HCT116 (cell line): ENCODE data around the gene CDK18. TPM values are rescaled to one million over a fixed set of nuclear protein-coding genes. Genes with fewer than 3 reads are reported as not detected.

Experiments
- ATAC-seq: fragments of 200-7000 bp; cut with Tn5 transposase; 2 replicates; pipeline ENCODE4 v1.9.1; 2020; ENCODE audit warnings: mild to moderate bottlenecking, moderate library complexity
- BruUV-seq: library from RNA; stranded (reverse); fragments of 400-500 nt; replicated peaks from 2 replicates; lab custom pipeline; 2021; lab: Mats Ljungman, UMichigan
- CTCF ChIA-PET: fragments of 300-600 bp; sonication (Branson Sonifier 250); formaldehyde crosslinking; loops from one replicate; lab custom pipeline; 2021; ENCODE audit warnings: antibody characterized with exemption; lab: Charles Lee
- POLR2A ChIA-PET: fragments of 300-600, 350-600 bp; sonication (Branson Sonifier 250); formaldehyde crosslinking; loops from one replicate; lab custom pipeline; 2021; ENCODE audit warnings: antibody characterized with exemption; lab: Charles Lee
- RAD21 ChIA-PET, 2 experiments: fragments of 300-600 bp; sonication (Branson Sonifier 250); formaldehyde crosslinking; loops; one replicate each; lab custom pipeline; 2023; ENCODE audit warnings: low total read pairs in 2 of 2; ENCODE audit not compliant: uncharacterized antibody in 2 of 2, unreplicated experiment in 2 of 2, low non-redundant PET in 1 of 2; lab: Charles Lee
- DNase-seq: peaks from one replicate; pipeline ENCODE4 v3.0.0-alpha.2; 2010; ENCODE audit warnings: low read depth, low spot score
- H2AFZ ChIP-seq: fragments of 200-600 bp; shearing (Covaris generic), sonication (generic); 2 replicates; pipeline ENCODE4 v1.6.1; 2017; ENCODE audit warnings: low read depth, mixed run types, mixed read lengths, antibody characterized with exemption, low read length; ENCODE audit not compliant: poor library complexity, severe bottlenecking
- H3K27ac ChIP-seq: 2 replicates; pipeline ENCODE4 v1.5.1; 2012; ENCODE audit warnings: low read depth, low read length
- H3K27me3 ChIP-seq: fragments of 200-600 bp; sonication (generic); 2 replicates; pipeline ENCODE4 v1.6.1; 2016; ENCODE audit warnings: mixed run types, low read length, mixed read lengths; ENCODE audit not compliant: insufficient read depth
- H3K36me3 ChIP-seq, 2 experiments: fragments of 200-500 bp in 1 of 2; fragments of 200-600 bp in 1 of 2; sonication (Bioruptor generic) in 1 of 2; sonication (generic) in 1 of 2; 2 replicates each; pipeline versions ENCODE4 v1.5.1 to v1.6.1; 2014 to 2016; ENCODE audit warnings: low read length in 2 of 2, inconsistent platforms in 1 of 2, mixed read lengths in 1 of 2, mixed run types in 1 of 2; ENCODE audit not compliant: insufficient read depth in 2 of 2, control insufficient read depth in 1 of 2
- H3K4me1 ChIP-seq, 2 experiments: fragments of 200-600 bp in 1 of 2; sonication (generic) in 1 of 2; 2 replicates each; pipeline versions ENCODE4 v1.5.1 to v1.6.1; 2012 to 2017; ENCODE audit warnings: low read length in 2 of 2, inconsistent platforms in 1 of 2, mild to moderate bottlenecking in 1 of 2, mixed read lengths in 1 of 2, mixed run types in 1 of 2, moderate library complexity in 1 of 2; ENCODE audit not compliant: insufficient read depth in 2 of 2, control insufficient read depth in 1 of 2
- H3K4me2 ChIP-seq: fragments of 200-600 bp; sonication (generic); 2 replicates; pipeline ENCODE4 v1.6.1; 2017; ENCODE audit warnings: mixed run types, low read length, mixed read lengths
- H3K4me3 ChIP-seq, 2 experiments: fragments of 200-600 bp in 1 of 2; sonication (generic) in 1 of 2; replicated peaks in 1 of 2; 2 replicates each; pipeline ENCODE4 v1.5.1; 2011 to 2016; ENCODE audit warnings: low read length in 2 of 2, control low read depth in 1 of 2, low read depth in 1 of 2, mild to moderate bottlenecking in 1 of 2, mixed read lengths in 1 of 2, mixed run types in 1 of 2
- H3K79me2 ChIP-seq: fragments of 200-600 bp; sonication (generic); 2 replicates; pipeline ENCODE4 v1.6.1; 2017; ENCODE audit warnings: mild to moderate bottlenecking, mixed run types, low read length, moderate library complexity, mixed read lengths; ENCODE audit not compliant: insufficient read depth
- H3K9ac ChIP-seq: fragments of 200-600 bp; sonication (generic); 2 replicates; pipeline ENCODE4 v1.6.1; 2016; ENCODE audit warnings: low read length, mixed read lengths
- H3K9me2 ChIP-seq: fragments of 200-600 bp; sonication (generic), shearing (Covaris generic); 2 replicates; pipeline ENCODE4 v1.6.1; 2017; ENCODE audit warnings: mixed run types, mild to moderate bottlenecking, moderate library complexity; ENCODE audit not compliant: insufficient read depth
- H3K9me3 ChIP-seq, 2 experiments: fragments of 200-500 bp in 1 of 2; fragments of 200-600 bp in 1 of 2; sonication (Bioruptor generic) in 1 of 2; sonication (generic) in 1 of 2; 2 replicates each; pipeline ENCODE4 v1.6.1; 2014 to 2017; ENCODE audit warnings: low read length in 2 of 2, mixed read lengths in 2 of 2, inconsistent platforms in 1 of 2, low read depth in 1 of 2, mild to moderate bottlenecking in 1 of 2, mixed run types in 1 of 2, moderate library complexity in 1 of 2; ENCODE audit not compliant: control insufficient read depth in 1 of 2, insufficient read depth in 1 of 2
- H4K20me1 ChIP-seq: fragments of 200-600 bp; sonication (generic), shearing (Covaris generic); 2 replicates; pipeline ENCODE4 v1.6.1; 2017; ENCODE audit warnings: mixed run types, mild to moderate bottlenecking, moderate library complexity; ENCODE audit not compliant: insufficient read depth
- CBX3 ChIP-seq: IDR thresholded peaks from 2 replicates; pipeline ENCODE4 v1.6.1; 2012; ENCODE audit warnings: low read depth
- CEBPB ChIP-seq: IDR thresholded peaks from 2 replicates; pipeline ENCODE4 v1.6.1; 2012; ENCODE audit warnings: low read depth
- ELF1 ChIP-seq: IDR thresholded peaks from 2 replicates; pipeline ENCODE4 v1.6.1; 2012; ENCODE audit warnings: low read depth, borderline replicate concordance
- EZH2 ChIP-seq: fragments of 200-600 bp; sonication (generic); IDR thresholded peaks from 2 replicates; pipeline ENCODE4 v1.6.1; 2017; ENCODE audit warnings: antibody characterized with exemption, mixed run types
- FOSL1 ChIP-seq: IDR thresholded peaks from 2 replicates; pipeline ENCODE4 v1.6.1; 2012; ENCODE audit warnings: low read depth
- JUND ChIP-seq: IDR thresholded peaks from 2 replicates; pipeline ENCODE4 v1.6.1; 2012
- SP1 ChIP-seq: IDR thresholded peaks from 2 replicates; pipeline ENCODE4 v1.6.1; 2012; ENCODE audit warnings: low read depth
- ZNF274 ChIP-seq: fragments of 200-500 bp; sonication (Bioruptor generic); IDR thresholded peaks from 2 replicates; pipeline ENCODE4 v1.6.1; 2014; ENCODE audit warnings: mild to moderate bottlenecking, low read depth, low read length, inconsistent platforms
- intact Hi-C: fragments of 100-400 bp; cut with micrococcal nuclease; formaldehyde crosslinking; loops from 2 replicates; pipeline ENCODE4 v1.10.0; 2022
- total RNA-seq: library from RNA; stranded (reverse); gene quantifications from one replicate; pipeline ENCODE4 v1.2.1, GENCODE V29; 2021; ENCODE audit not compliant: unreplicated experiment
- TF ChIP-seq, protein P1 (sequence below): IDR thresholded peaks from 2 replicates; pipeline ENCODE4 v1.6.1; 2012
- TF ChIP-seq, protein P2 (sequence below): IDR thresholded peaks from 2 replicates; pipeline ENCODE4 v1.6.1; 2011; ENCODE audit warnings: mild to moderate bottlenecking, low read length, moderate library complexity; ENCODE audit not compliant: insufficient replicate concordance; ENCODE audit errors: extremely low read depth
- TF ChIP-seq, protein P3 (sequence below), 3 experiments: fragments of 200-600 bp in 1 of 3; sonication (generic) in 1 of 3; IDR thresholded peaks in 2 of 3; conservative IDR thresholded peaks in 1 of 3; 2 replicates each; pipeline ENCODE4 v1.5.1; 2012 to 2017; ENCODE audit warnings: low read depth in 2 of 3, low read length in 2 of 3, antibody characterized with exemption in 1 of 3, borderline replicate concordance in 1 of 3, control low read depth in 1 of 3, mild to moderate bottlenecking in 1 of 3, mixed read lengths in 1 of 3, mixed run types in 1 of 3, moderate library complexity in 1 of 3; ENCODE audit not compliant: insufficient read depth in 1 of 3
- TF ChIP-seq, protein P4 (sequence below): IDR thresholded peaks from 2 replicates; pipeline ENCODE4 v1.6.1; 2012
- TF ChIP-seq, protein P5 (sequence below): IDR thresholded peaks from 2 replicates; pipeline ENCODE4 v1.6.1; 2012; ENCODE audit warnings: low read depth

Gene CDK18
- total RNA-seq, 1 experiment from 2014 or later = 32.0 TPM

DNA sequence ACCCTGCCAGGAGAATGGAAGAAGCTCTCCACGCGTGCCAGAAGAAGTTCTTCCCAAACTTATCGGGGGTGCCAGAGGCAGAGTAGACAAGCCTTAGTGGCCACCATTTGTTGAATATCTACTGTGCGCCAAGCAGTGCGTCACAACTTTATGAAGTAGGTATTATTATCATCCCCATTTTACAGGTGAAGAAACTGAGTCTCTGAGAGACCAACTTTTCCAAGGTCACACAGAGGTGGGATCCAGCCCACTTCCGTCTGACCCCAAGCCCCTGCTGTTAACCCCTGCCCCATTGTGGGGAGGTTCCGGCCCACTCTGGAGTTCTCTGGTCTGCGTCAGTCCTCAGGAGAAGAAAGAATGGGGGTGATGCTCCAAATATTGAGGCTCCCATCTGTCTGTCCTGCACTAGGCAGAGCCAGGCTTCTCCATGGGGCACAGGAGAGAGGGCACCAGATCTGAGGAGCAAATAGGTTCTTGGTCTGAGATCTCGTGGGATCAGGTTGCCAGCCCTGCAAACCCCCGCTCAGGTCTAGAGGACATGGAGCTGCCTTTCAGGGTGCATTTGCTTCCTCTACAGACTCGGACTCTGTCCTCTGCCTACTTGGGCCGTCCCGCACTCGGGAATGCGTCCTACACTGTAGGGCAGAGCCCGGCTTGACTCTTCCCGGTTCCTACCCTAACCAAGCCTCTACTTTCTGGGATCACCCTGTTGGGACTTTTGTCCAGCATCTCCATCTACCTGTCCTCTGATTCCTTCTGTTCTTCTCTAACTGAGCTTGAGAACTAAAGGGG lies 2.1 kb downstream of the CDK18 start (continued):
- TF ChIP-seq EZH2 (no peak), ZNF274 (no peak), JUND (no peak)
- TF ChIP-seq, protein P1, sequence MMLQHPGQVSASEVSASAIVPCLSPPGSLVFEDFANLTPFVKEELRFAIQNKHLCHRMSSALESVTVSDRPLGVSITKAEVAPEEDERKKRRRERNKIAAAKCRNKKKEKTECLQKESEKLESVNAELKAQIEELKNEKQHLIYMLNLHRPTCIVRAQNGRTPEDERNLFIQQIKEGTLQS = no peak

DNA sequence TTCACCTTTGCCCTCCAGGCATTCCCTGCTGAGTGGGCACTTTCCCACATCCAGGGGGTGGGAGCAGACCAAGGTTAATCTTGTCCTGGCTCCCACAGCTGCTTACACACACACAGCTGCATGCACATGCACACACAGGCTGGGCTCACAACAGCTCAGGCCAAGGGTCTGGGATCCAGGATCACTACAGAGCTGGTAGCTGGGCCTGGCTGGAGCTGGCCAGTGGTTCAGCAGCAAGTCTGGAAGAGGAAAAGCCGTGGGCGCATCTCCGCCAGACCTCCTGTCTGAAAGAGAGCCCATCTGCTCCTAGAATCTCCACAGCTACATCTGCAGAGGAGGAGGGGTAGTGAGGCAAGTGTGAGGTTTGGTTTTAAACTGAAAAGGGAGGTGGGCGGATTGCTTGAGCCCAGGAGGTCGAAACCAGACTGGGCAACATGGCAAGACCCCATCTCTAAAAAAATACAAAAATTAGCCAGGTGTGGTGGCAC lies 3.8 kb downstream of the CDK18 start:
- POLR2A ChIA-PET = no interaction called here
- CTCF ChIA-PET = interaction anchor here (1.1 kb wide), 1 partner anchor 14 kb away, joined by 3 read pairs; no protein-coding TSS in a partner anchor
- no peak for TF ChIP-seq SP1
- TF ChIP-seq FOSL1 = no peak
- TF ChIP-seq CBX3 = no peak
- no peak for TF ChIP-seq CEBPB
- TF ChIP-seq ELF1 = no peak
- no peak for TF ChIP-seq ZNF274
- TF ChIP-seq, protein P2, sequence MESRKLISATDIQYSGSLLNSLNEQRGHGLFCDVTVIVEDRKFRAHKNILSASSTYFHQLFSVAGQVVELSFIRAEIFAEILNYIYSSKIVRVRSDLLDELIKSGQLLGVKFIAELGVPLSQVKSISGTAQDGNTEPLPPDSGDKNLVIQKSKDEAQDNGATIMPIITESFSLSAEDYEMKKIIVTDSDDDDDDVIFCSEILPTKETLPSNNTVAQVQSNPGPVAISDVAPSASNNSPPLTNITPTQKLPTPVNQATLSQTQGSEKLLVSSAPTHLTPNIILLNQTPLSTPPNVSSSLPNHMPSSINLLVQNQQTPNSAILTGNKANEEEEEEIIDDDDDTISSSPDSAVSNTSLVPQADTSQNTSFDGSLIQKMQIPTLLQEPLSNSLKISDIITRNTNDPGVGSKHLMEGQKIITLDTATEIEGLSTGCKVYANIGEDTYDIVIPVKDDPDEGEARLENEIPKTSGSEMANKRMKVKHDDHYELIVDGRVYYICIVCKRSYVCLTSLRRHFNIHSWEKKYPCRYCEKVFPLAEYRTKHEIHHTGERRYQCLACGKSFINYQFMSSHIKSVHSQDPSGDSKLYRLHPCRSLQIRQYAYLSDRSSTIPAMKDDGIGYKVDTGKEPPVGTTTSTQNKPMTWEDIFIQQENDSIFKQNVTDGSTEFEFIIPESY = no peak
- TF ChIP-seq, protein P3, sequence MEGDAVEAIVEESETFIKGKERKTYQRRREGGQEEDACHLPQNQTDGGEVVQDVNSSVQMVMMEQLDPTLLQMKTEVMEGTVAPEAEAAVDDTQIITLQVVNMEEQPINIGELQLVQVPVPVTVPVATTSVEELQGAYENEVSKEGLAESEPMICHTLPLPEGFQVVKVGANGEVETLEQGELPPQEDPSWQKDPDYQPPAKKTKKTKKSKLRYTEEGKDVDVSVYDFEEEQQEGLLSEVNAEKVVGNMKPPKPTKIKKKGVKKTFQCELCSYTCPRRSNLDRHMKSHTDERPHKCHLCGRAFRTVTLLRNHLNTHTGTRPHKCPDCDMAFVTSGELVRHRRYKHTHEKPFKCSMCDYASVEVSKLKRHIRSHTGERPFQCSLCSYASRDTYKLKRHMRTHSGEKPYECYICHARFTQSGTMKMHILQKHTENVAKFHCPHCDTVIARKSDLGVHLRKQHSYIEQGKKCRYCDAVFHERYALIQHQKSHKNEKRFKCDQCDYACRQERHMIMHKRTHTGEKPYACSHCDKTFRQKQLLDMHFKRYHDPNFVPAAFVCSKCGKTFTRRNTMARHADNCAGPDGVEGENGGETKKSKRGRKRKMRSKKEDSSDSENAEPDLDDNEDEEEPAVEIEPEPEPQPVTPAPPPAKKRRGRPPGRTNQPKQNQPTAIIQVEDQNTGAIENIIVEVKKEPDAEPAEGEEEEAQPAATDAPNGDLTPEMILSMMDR (IDR thresholded peaks at IDR 0.05 in 2 of 3, conservative IDR thresholded peaks at IDR 0.05 in 1 of 3; ENCODE audit: borderline replicate concordance in 1 of 3, insufficient read depth in 1 of 3, low read depth in 2 of 3, low read length in 2 of 3) = no peak
- TF ChIP-seq, protein P4, sequence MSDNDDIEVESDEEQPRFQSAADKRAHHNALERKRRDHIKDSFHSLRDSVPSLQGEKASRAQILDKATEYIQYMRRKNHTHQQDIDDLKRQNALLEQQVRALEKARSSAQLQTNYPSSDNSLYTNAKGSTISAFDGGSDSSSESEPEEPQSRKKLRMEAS = no peak
- TF ChIP-seq, protein P5, sequence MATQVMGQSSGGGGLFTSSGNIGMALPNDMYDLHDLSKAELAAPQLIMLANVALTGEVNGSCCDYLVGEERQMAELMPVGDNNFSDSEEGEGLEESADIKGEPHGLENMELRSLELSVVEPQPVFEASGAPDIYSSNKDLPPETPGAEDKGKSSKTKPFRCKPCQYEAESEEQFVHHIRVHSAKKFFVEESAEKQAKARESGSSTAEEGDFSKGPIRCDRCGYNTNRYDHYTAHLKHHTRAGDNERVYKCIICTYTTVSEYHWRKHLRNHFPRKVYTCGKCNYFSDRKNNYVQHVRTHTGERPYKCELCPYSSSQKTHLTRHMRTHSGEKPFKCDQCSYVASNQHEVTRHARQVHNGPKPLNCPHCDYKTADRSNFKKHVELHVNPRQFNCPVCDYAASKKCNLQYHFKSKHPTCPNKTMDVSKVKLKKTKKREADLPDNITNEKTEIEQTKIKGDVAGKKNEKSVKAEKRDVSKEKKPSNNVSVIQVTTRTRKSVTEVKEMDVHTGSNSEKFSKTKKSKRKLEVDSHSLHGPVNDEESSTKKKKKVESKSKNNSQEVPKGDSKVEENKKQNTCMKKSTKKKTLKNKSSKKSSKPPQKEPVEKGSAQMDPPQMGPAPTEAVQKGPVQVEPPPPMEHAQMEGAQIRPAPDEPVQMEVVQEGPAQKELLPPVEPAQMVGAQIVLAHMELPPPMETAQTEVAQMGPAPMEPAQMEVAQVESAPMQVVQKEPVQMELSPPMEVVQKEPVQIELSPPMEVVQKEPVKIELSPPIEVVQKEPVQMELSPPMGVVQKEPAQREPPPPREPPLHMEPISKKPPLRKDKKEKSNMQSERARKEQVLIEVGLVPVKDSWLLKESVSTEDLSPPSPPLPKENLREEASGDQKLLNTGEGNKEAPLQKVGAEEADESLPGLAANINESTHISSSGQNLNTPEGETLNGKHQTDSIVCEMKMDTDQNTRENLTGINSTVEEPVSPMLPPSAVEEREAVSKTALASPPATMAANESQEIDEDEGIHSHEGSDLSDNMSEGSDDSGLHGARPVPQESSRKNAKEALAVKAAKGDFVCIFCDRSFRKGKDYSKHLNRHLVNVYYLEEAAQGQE = no peak
- TF ChIP-seq, all 23 proteins: peak for 0

More for the DNA sequence above, 3.8 kb downstream of the CDK18 start:
- H3K4me1 ChIP-seq = peaks cover 15 to 44% of the 10 kb centered on the region in 2 experiments
- ATAC-seq (no peak), DNase-seq (no peak)
- no peaks in the 10 kb centered on the region for H3K9me3 ChIP-seq
- H3K4me3 ChIP-seq = no peak overlapping the region
- no peak overlapping the region for H3K27ac ChIP-seq
- H3K4me2 ChIP-seq = no peak overlapping the region
- H3K9ac ChIP-seq = no peak overlapping the region
- no TSS peak for BruUV-seq
- no peaks in the 10 kb centered on the region for H3K9me2 ChIP-seq
- no peaks in the 10 kb centered on the region for H3K27me3 ChIP-seq
- RAD21 ChIA-PET = no interaction called here
- no peaks in the 10 kb centered on the region for H3K36me3 ChIP-seq
- H2AFZ ChIP-seq = no peak overlapping the region
- H4K20me1 ChIP-seq = no peaks in the 10 kb centered on the region
- intact Hi-C loops = no loop called here
- H3K79me2 ChIP-seq = peaks cover 23% of the 10 kb centered on the region; the same call in 1 of the 2 replicates
